Mesodermal cell (in vitro differentiated cells): ENCODE measurements around the gene SRRM4.

Experiments used
- H3K27ac ChIP-seq: 2 replicates; pipeline ENCODE4 v1.7.0; 2013; ENCODE audit warnings: mild to moderate bottlenecking, low read depth, low read length, moderate library complexity; ENCODE audit not compliant: severe bottlenecking
- H3K36me3 ChIP-seq: 2 replicates; pipeline ENCODE4 v1.7.1; 2013; ENCODE audit warnings: mild to moderate bottlenecking, low read length, moderate library complexity; ENCODE audit not compliant: control insufficient read depth, insufficient read depth
- H3K4me1 ChIP-seq: one replicate; pipeline ENCODE4 v1.7.1; 2013; ENCODE audit warnings: mild to moderate bottlenecking, low read length; ENCODE audit not compliant: insufficient read depth, control insufficient read depth, poor library complexity, severe bottlenecking
- H3K4me3 ChIP-seq: 2 replicates; pipeline ENCODE4 v1.7.0; 2013; ENCODE audit warnings: low read length, control low read depth, mild to moderate bottlenecking; ENCODE audit not compliant: insufficient read depth, poor library complexity, severe bottlenecking; ENCODE audit errors: extremely low read depth
- H3K9me3 ChIP-seq: 2 replicates; pipeline ENCODE4 v1.7.1; 2013; ENCODE audit warnings: mild to moderate bottlenecking, low read length, moderate library complexity; ENCODE audit not compliant: control insufficient read depth
- WGBS, 2 experiments: methylation state at CpG; one replicate each; pipeline ENCODE4 v1.1.5; 2013; ENCODE audit warnings: missing lambda C conversion rate in 2 of 2; ENCODE audit not compliant: insufficient coverage in 2 of 2; 5-methylcytosine and 5-hydroxymethylcytosine counted together

The SRRM4 gene

DNA sequence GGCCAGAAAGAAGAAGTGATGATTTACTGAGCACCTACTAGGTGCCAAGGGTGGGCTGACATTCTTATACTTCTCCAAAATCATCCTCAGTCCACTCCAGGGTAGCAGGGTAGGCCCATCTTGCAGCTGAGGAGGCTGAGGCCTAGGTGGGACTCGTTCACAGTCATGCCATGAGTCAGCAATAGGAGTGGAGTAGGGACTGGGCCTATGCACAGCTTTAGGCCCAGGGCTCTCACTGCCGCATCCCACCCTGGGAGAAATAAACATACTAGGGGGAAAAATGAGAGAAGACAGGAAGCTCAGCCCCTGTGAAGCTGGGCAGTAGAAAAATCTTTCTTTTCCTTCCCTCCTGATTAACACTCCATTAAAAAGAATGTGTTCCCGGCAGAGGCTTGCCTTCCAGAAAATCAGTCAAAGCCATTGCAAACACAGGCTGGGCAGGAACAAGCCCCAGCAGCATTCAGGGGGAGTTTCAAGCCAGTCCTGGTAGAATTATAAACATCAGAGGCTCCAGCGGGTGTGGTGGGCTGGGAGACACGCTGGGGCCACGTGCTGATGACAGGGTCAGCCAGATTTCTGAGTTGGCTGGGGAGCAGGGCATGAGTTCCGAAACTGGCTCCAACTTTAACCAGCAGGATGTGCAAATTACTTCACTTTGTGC is 199.2 kb downstream of the SRRM4 start:
- Histone ChIP-seq H3K36me3 (no peaks in the 10 kb centered on the region), H3K27ac (peak overlapping the region; percentile 96), H3K9me3 (no peaks in the 10 kb centered on the region), H3K4me1 (peaks cover 36% of the 10 kb centered on the region), H3K4me3 (peak overlapping the region; percentile 34)
- 17 to 29% methylated on average over 5 to 6 of the region's 7 CpGs for WGBS, 2 experiments

DNA sequence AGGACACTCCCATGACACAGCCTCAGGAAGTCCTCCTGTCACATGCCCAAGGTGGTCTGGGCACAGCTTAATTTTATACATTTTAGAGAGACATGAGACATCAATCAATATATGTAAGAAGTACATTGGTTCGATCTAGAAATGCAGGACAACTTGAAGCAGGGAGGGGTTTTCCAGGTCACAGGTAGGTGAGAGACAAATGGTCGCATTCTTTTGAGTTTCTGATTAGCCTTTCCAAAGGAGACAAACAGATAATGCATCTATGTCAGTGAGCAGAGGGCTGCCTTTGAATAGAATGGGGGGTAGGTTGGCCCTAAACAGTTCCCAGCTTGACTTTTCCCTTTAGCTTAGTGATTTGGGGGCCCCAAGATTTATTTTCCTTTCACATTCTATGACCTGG is 199.9 kb downstream of the SRRM4 start:
- Histone ChIP-seq H3K36me3 (no peaks in the 10 kb centered on the region), H3K4me1 (peaks cover 33% of the 10 kb centered on the region), H3K27ac (peak overlapping the region; percentile 96), H3K9me3 (no peaks in the 10 kb centered on the region), H3K4me3 (peak overlapping the region; percentile 34)
- WGBS, 2 experiments, result 40 to 57% methylated on average over 1 to 2 of the region's 2 CpGs

DNA sequence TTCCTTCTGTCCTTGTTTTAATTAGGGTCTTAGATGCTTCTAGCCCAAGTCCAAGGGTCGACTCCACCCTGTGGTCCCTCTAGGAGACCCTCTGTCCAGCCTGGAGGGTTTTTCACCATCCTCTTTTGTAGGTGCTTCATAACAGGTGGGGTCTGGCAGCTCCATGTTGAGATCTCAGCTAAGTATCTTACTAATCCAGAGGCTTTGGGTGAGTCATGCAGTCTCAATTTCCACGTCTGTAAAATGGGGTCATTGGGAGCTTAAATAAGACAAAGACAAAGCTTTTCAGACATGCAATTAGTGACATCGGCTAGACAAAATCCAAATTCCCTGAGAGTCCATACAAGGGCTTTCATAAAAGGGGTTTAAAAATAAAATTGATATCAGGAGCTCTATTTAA is 200.6 kb downstream of the SRRM4 start:
- Histone ChIP-seq H3K4me1 (peaks cover 28% of the 10 kb centered on the region), H3K4me3 (no peak overlapping the region), H3K27ac (no peak overlapping the region), H3K36me3 (peaks cover 3% of the 10 kb centered on the region), H3K9me3 (no peaks in the 10 kb centered on the region)
- WGBS, 2 experiments, result 94 to 96% methylated on average over 2 to 3 of the region's 3 CpGs

DNA sequence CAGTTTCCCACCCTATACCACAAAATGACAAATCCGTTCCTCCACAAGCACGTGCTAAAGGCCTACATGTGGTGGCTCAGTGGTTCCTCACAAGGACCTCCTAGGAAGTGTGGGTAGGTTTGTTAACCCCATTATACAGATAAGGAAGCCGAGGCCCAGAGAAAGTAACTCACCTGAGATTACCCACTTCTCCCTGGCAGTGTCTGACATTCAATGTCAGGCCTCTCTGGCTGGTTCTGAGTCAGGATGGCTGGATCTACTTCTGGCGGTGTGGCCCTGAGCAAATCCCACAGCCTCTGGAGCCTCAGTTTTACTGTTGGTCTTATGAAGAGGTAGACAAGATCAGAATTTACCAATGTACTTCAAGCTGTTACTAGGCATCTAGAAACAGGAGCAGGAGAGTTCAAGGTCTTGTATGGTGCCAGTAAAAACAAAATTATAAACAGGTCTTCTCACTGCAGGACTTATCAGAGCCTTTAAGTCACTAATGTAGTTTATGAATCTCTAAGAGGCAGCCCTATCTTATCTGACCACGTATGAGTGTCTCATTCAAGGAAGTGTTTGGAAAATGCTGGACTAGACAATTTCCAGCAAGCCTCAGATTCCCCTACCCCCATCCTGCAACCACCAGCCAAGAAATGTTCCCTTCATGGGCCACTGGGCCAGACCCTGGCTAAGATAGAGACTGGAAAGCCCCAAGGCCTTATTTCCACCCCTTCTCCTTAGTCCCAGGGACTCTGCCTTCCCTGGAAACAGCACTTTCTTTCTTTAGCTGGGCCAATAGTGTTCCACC is 201.6 kb downstream of the SRRM4 start:
- H3K4me1 ChIP-seq, result peaks cover 28% of the 10 kb centered on the region
- no peak overlapping the region for H3K4me3 ChIP-seq
- 86 to 100% methylated on average over 1 to 2 of the region's 5 CpGs for WGBS, 2 experiments
- H3K36me3 ChIP-seq, result peaks cover 5% of the 10 kb centered on the region
- no peaks in the 10 kb centered on the region for H3K9me3 ChIP-seq
- H3K27ac ChIP-seq, result peak overlapping the region; percentile 43

DNA sequence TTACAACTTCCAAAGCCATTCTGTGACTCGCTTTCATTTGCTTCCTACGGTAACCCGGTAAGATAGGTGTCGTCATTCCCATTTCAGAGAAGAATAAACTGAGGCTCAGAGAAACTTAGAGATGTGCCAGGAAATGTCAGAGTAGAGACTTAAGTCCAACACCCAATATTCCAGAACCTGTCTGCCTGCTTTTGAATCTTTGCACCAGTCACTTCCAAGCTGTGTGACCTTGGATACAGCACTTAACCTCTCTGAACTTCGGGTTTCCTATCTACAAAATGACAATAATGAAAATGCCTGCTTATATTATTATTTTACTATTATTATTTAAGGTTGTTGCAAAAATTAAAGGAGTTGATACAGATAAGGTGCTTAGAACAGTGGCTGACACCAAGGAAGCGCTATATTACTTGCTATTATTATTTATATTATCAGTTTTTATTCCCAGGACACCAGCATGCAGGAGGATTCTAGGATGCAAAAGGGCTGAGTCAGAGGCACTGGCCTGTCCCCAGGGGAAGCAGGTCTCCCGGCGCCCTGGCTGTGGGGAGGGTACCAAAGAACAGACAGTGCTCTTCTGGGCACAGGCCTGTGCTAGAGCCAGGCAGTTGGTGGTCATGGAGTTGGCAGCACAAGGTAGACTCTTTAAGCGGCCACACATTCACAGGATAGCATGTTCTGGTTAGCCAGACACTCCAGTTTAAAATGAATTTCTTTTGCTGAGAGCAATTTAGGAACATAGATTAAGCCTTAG is 202.8 kb downstream of the SRRM4 start:
- H3K9me3 ChIP-seq, result no peaks in the 10 kb centered on the region
- H3K4me3 ChIP-seq, result no peak overlapping the region
- H3K36me3 ChIP-seq, result peaks cover 9% of the 10 kb centered on the region
- 93 to 94% methylated on average over 6 to 7 of the region's 9 CpGs for WGBS, 2 experiments
- peaks cover 23% of the 10 kb centered on the region for H3K4me1 ChIP-seq
- no peak overlapping the region for H3K27ac ChIP-seq

DNA sequence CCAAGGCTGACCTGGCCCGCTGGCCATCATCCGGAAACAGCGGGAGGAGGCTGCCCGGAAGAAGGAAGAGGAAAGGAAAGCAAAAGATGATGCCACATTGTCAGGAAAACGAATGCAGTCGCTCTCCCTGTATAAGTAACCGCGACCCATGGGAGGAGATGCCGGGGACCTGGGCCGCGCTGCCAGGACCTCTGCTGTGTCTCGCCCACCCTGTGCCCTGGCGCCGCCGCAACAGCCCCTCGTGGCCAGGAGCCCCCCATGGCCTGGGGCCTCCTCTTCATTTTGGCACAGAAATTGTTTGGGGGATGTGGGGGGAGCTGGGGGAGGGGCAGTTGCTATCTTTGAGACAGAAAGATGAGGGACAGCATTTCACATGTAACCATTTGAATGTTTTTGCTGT is 213.9 kb downstream of the SRRM4 start:
- Histone ChIP-seq H3K4me3 (no peak overlapping the region), H3K4me1 (peaks cover 4% of the 10 kb centered on the region), H3K36me3 (no peaks in the 10 kb centered on the region), H3K9me3 (no peaks in the 10 kb centered on the region), H3K27ac (no peak overlapping the region)
- WGBS, 2 experiments, result 93 to 96% methylated on average over 8 to 15 of the region's 16 CpGs

DNA sequence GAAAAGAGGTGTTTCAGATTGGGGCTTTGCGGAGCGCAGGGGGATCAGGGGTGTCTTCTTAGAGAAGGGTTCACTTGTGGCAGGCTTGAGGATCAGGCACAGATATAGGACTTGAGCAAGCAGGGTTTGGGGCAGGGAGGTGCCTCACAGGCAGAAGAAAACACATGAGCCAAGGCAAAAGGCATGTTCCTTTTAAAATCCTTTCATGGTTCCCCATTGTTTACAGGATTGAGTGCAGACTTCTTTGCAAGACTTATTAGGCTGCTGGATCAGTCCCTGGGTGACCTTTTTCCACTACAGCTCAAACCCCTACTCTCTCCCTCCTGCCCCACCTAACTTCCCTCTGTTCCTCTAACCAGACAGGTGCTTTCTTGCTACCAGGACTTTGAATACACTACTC is 217.1 kb downstream of the SRRM4 start:
- Histone ChIP-seq H3K4me1 (peaks cover 4% of the 10 kb centered on the region), H3K9me3 (no peaks in the 10 kb centered on the region)
- 83 to 90% methylated on average over 2 of the region's 2 CpGs for WGBS, 2 experiments

DNA sequence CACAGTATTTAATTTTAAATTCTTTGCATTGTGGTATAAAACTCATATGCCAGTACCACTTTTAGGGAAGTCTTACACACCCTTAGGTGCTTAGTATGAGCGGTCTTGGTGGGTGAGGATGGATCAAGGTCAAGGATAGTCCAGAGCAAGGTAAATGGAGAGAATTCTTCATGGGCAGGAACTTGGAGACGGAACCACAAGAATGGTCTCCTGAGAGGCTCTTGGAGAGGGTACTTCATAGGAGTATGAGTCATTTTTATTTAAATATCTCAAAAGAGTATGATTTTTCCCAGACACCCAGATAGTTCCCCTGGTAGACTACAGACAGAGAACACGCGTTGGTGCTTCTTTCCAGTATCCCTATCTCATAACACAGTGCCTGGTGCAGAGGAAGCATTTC is 219.3 kb downstream of the SRRM4 start:
- H3K36me3 ChIP-seq, result no peaks in the 10 kb centered on the region
- H3K4me3 ChIP-seq, result no peak overlapping the region
- H3K9me3 ChIP-seq, result no peaks in the 10 kb centered on the region
- 77 to 100% methylated on average over 1 to 2 of the region's 4 CpGs for WGBS, 2 experiments
- H3K27ac ChIP-seq, result no peak overlapping the region
- peaks cover 4% of the 10 kb centered on the region for H3K4me1 ChIP-seq

More for the DNA sequence above, 217.1 kb downstream of the SRRM4 start:
- Histone ChIP-seq H3K4me3 (no peak overlapping the region), H3K36me3 (no peaks in the 10 kb centered on the region), H3K27ac (no peak overlapping the region)

DNA sequence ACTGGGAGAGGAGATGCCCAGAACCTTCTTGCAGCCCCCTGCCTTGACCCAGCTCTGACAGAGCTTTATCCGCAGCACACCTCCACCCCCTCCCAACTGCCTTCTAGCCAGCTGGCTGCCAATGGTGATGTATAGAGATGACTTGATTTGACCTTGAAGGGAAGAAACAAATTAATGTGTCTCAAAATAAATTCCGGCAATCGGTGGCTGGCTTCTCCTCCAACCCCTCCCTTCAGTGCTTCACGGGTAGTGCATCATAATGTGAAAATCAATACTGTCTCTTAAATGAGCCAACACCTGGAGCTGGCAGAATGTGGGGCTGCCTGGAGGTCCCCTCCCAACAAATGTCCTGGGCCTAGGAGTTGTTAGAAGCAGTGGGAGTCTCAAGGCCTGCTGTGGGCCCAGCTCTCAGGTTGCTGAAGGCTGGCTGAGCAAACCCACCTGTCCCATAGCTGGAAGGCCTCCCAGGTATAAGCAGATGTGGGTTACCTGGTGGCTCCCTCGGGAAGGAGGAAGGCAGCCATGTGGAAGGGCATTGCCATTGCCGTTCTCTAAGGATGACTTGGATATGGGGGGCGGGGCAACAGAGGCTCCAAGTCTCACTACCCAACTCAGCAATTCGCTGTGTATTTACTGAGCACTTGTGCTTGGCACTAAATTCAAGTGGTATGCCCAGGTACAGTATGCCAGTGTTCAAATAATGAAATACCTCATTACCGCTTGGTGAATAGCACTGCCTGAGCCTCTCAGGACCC is 220.6 kb downstream of the SRRM4 start:
- 78 to 91% methylated on average over 5 to 7 of the region's 9 CpGs for WGBS, 2 experiments
- H3K27ac ChIP-seq, result no peak overlapping the region
- H3K36me3 ChIP-seq, result no peaks in the 10 kb centered on the region
- no peak overlapping the region for H3K4me3 ChIP-seq
- H3K9me3 ChIP-seq, result no peaks in the 10 kb centered on the region
- peaks cover 4% of the 10 kb centered on the region for H3K4me1 ChIP-seq

DNA sequence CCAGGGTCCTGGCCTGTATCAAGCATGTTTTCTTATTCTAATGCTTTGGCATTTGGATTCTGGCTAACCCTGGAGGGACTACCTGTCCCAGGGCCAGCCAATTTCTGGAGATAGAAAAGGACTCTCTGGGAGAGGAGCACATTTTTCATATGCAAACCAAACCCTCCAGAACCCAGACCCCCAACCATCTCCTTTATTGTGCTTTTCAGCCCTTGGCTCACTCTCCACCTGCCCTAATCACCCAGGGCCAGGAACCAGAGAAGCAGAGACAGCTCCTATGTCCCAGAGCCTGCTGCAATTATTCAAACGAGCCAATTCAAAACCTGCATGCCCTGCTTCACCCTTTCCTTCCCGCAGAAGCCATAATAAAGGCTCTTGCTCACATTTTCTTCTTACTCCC is 221.2 kb downstream of the SRRM4 start:
- Histone ChIP-seq H3K36me3 (no peaks in the 10 kb centered on the region), H3K9me3 (no peaks in the 10 kb centered on the region), H3K4me3 (no peak overlapping the region), H3K27ac (no peak overlapping the region), H3K4me1 (peaks cover 4% of the 10 kb centered on the region)
- WGBS, 2 experiments, result 5 to 10% methylated on average over 2 of the region's 2 CpGs
